HUDEP-2 (cell line): ENCODE data around the gene ZNF532.

ENCODE experiments used
- DNase-seq, 76 experiments: peaks; one replicate each; lab custom pipeline; 2025; ENCODE audit not compliant: unreplicated experiment in 76 of 76; lab: John Stamatoyannopoulos, UW

Gene ZNF532

DNA sequence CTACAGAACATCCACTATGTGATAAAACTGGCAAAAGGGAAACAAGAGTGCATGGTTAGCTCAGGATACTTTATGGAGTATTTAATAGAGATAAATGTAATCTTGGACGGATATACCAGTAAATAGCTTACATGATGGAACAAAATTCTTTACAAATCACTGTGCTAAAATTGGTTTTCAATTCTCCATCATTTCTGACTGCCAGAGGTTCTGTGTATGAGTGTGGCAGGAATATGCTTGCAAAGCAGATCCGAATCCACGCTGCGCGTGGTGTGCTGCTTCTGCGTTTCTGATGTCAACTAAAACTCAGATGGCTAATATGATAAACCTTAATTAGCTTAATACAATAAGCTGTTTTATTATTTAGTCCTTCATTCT lies 2.1 kb downstream of the ZNF532 start:
- DNase-seq = no peak

DNA sequence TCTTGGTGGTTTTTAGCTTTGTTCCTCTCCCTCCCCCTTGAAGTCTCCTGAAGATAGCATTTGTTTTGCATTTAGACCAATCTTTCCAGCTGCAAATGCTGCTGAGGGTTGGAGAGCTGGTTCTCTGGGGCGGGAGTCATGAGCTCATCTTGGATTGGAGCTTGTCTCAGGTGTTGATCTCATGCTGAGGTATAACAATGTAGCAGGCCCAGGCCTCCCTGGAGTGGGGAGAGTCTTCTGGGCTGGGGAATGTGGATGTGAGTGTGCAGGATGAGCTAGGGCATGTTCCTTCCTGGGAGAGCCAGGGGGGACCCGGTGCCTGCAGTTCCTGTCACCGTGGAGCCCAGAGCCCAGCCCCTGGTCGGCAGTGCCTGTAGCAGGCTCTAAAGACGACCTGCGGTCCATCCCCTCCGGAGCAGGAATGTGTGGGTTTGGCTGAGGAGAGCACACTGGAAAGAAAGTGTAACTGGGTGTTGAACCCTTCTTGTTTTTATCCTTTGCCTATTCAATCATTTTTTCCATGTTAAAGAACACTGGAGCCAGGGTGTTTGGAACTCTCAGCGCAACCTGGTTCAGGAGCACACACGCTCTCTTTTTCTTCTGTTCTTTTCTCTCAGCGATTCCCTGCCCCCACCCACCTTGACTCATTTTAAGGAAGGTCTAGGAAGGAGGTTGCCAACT lies 2.7 kb downstream of the ZNF532 start:
- no peak for DNase-seq

DNA sequence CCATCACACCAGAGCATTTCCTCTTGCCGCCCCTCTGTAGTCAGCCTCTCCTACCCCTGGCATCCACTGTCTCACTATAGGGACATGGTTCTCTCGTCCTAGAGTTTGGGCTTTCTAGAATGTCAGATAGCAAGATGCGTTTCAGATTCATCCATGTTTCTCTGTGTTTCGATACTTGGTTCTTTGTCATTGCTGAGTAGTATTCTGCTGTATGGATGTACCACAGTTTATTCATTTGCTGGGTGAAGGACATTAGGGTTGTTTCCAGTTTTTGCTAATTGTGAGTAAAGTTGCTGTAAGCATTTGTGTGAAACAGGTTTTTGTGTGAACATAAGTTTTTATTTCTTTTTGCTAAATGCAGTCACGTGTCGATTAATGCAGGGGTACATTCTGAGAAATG lies 3.8 kb downstream of the ZNF532 start:
- no peak for DNase-seq

DNA sequence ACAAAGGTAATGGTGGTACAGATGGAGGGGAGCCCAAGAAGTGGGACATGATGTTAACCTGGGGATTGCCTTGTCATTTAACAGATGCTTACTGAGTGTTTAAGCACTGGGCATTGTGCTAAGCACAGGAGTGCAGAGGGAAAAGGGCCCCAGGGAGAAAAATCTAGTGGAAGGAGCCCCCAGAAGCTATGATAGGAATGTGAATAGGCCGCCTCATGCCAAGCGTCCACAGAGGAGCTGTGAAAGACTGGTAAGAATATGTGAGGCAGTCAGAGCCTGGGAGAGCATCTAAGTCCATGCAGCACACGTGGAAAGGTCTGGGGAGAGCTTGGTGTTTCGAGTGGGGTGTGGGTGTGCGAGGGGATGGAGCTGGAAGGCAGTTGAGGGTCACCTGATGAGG lies 5.5 kb downstream of the ZNF532 start:
- DNase-seq = no peak

DNA sequence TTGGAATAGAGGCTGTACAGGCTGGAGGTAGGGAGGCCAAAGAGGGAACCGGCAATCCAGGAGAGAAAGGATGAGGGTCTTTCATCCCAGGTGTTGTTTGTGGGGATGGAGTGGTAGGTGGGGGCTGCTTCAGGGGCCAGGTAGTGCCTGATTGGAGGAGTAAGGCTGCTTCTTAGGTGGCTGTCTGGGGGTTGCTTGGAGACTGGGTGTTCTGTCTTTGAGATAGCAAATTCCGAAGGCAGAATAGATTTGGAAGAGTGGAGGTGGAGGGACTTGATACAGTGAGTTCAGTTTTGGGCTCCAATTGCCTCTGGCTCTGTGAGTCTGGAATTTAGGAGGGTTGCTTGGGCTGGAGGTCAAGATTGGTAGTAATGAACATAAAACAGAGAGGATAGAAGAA lies 5.9 kb downstream of the ZNF532 start:
- no peak for DNase-seq

DNA sequence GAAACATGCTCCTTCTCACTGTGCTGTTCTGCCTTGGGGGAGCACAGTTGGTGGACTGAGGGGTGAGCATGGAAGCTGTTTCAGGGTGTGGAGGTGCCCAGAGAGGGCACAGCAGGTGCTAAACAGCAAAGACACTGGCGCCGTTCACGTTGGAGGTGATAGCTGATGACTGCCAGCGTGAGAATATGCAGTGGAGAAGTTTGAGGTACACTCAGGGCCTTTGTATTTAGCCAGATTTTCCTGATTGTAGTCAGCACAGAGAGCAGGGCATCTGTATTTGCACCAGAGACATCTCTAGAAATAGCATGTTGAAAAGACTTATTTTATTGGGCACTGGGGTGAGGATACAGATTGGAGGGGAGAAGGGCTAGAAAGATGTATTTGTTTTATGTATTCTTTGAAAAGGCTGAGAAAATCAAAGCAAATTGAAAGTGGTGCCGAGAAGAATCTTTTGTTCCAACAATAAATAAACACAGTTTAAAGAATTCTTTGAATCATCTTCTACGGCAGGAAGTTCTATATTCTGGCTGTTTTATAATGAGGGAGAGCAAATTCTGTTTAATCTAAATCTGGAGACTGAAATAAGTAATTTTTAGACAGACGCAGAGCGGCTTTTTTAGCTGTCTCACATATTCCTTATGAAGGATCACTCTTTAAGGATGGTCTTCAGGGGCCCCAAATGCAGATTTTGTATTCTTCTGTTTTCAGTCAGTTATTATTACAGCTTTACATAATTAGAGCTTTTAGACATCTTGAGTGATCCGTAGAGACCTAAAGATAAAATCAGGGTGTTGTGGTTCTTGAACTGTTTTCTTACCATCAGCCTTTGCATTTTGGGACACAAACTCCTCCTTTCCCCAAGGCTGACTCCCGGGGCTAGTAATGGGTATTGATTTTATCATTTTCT lies 7.1 kb downstream of the ZNF532 start:
- DNase-seq = no peak

DNA sequence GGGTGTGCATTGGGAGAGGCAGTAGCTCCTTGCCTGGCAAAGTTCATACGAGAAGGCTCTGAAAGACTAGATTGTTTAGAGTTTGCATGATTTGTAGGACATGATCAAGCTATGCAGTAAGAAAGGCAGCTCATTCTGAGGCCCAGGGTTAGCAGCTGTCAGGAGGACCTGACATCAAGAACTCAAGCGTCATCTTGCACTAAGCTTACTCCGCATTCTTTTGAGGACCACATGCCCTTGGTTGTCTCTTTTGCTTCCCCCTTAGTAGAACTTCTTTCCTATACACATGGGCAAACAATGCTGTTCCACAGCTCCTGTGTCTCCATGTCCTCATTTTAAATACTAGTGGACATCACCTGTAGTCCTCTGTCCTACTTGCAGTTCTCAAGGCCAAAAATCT lies 14.0 kb downstream of the ZNF532 start:
- no peak for DNase-seq

DNA sequence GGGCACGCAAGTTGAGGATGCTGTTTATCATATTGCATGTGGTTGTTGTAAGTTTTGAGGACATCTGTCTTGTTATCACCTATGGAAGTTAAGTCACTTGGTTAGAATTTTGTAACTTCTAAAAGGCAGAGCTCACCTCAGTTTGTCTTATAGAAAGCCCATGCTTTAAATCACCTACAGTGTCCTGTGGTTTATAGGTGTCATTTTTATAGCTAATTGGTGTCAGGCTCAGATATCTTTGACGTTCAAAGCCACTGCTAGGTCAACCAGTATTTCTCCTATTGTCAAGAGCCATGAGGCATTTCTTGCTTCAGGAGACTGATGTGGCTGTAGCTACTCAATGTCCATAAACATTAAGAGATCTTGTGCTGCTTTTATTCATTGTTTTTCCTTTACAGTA lies 16.8 kb downstream of the ZNF532 start:
- no peak for DNase-seq

DNA sequence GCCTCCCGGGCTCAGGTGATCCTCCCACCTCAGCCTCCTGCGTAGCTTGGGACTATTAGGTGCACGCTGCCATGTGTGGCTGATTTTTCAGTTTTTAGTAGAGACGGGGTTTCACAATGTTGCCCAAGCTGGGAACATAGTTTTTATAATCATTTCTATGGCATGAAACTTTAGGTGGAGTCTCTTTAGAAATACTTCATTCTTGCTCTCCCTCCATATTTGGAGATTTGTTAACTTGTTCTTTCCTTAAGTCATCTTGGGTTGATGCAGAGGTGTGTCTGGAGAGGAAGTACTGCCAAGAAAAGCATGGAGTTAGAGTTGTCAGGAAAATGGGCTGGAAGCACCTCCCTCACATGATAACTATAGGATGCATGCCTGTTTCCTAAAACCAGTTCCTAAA lies 17.4 kb downstream of the ZNF532 start:
- no peak for DNase-seq

DNA sequence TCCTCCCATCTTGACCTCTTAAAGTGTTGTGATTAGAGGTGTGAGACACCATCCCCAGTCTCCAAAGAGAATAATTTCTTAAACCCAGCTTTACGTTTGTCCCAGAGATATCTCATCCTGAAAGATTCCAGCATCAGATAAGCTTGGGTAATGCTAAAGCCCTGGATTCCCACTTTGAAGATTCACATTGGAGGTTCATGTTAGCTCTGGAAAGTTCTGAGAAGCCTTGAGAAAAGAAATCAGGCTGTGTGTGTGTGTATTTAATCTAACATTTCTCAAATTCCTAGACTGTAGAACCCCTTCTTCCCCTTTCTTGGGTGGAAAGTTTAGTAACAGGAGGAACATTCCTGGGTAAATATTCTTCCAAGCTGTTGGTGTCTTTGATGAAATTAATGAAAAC lies 18.0 kb downstream of the ZNF532 start:
- no peak for DNase-seq

DNA sequence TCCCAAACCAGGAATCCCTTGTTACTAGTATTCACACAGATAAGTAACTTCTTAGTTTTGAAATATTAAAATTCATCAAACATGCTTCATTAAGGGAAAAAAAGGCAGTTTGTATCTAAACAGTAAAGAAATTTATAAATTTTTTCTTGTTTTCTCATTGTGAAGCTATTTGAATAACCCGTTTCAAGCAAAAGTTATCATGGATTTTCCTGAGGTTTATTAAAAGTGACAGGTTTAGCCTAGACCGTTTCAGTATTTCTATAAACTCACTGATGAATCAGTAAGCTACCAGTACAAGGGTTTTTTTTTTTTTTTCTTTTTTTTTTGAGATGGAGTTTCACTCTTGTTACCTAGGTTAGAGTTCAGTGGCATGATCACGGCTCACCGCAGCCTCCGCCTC lies 20.0 kb downstream of the ZNF532 start:
- DNase-seq = no peak

DNA sequence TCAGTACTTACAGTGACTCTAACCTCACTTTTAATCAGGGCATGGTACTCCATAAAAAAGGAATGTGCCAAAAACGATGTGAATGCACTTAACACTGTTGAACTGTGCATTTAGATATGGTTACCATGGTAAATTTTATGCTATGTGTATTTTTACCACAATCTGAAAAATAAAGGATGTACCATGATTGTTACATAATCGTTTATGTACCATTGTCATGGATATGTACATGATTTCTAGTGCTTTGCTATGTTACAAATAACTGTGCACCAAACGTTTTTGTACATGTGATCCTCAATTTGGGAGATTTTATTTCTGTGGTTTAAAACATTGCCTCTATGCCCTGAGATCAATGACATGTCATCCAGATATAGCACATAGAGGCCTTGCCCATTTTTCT lies 21.8 kb downstream of the ZNF532 start:
- DNase-seq = no peak

DNA sequence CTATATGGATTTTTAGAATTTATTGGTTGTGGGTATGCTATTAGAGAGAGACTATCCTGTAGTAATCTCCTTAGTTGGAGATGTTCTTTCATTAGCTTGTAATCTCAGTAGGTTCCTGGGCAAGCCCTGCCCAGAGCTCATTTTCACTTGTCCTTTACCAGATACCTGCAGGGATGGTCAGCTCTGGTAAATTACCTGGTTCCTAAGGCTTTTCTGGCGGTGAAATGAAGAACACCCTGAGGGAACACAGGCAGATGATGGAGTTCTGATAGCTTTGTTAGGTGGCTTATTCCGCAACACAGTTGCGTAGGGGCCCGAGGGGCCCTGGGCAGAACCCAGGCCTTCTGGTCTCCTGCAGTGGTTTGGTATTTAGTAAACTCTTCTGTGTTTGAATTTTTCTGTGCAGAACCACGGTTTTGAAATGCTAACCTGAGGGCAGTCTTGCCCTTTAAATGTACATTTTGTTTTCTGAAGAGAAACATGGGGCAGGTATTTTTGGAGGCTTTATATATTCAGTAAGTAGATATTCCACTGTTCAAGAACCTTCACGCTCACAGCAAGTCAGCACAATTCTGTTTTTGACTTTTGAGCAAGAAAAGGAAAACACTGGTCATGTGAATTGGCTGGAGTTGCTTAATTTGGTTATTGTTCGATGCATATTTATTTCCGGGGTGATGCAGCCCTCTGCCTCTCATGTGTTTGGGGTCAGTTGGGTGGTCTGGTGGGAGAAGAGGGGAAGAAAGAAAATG lies 22.4 kb downstream of the ZNF532 start:
- no peak for DNase-seq

DNA sequence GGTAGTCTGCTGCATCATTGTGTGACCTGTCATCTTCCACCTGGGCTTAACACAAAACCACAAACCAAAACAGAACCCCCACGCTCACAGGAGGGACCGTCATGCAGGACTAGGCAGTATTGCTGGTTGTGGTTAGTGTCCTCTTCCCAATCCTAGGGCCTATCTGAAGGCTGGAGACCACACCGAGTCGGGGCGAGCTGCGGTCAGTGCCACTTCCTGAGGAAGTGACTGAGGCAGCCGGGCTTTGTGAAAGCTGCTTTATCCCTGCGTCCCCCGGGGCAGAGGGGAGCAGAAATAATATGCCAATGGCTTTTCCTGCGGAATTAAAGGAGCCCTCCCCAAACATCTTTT lies 22.9 kb downstream of the ZNF532 start:
- DNase-seq = no peak

DNA sequence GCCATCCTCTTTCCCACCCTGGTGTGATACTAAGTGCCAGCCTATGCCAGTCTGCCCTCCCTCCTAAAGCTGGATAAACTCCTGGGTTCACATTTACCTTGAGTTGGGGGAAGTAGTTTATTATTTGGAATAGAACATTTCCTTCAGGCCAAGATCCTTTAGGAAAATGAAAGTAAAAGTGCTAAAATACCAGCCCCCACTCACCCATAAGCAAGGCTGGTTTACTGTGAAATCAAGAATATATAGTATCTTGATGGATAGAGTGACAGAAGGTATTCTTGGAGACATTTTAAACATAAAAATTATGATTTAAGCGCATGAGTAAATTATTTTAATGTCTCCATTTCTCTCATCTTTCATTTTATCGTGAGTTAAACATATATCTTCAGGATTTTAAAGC lies 27.1 kb downstream of the ZNF532 start:
- DNase-seq = no peak

DNA sequence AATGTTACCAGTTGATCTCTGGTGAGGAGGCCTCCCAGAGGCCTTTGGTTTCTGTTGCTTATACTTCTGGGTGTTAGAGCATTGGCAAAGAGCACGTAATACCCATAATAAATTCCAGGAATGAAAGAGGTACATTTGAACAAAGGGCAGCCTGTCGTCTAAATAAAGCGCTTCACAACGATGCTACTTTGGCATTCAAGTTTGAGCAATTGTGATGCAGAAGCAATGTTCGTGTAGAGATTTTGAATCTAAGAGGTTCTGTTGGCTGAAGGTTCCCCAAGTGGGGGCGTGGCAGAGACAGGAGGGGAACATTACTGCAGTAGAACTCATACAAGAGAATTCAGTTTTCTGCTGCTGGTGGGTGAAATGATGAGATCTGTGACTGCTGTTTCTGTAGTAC lies 27.8 kb downstream of the ZNF532 start:
- DNase-seq = no peak

DNA sequence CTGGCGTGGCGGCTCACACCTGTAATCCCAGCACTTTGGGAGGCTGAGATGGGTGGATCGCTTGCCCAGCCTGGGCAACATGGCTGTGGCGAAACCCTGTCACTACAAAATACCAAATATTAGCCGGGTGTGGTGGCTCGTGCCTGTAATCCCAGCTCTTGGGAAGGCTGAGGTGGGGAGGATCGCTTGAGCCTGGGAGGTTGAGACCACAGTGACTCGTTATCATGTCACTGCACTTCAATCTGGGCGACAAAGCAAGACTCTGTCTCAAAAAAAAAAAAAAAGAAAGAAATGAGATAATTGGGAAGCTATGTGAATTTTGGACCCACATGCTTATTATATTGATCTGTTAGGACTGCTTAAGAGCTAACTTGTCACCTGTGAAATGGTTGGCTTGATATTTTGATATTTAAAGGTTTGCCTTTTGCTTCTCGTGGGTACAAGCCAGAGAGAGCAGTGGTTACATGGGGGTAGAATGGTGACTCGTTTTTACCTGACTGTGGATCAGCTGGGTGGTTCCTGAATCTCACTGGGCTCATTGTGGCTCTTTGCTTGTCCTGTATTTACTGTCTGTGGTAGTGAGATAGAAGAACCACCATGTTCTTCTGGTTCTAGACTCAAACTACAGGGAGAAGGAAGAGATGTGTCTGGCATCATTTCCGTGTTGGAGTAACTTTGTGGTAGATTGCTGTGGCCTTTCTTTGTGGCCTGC lies 28.9 kb downstream of the ZNF532 start:
- no peak for DNase-seq

DNA sequence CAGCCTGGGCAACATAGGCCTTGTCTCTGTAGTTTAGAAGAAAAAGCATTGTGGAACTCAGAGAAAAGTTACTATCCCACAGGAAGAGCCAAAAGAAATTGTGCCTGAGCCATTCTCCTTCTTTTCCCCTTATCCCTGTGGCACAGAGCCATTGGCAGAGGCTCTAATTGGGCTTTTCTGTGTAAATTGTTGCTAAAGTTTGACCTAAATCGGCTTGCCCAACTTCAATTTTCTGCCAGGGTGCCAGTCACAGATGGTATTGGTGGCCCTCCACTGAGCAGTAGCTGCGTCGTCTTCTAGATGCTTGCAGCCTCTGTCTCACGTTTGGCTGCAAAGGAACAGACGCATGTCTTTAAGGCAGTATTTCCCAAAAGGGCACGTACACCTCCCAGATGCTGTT lies 30.3 kb downstream of the ZNF532 start:
- no peak for DNase-seq

DNA sequence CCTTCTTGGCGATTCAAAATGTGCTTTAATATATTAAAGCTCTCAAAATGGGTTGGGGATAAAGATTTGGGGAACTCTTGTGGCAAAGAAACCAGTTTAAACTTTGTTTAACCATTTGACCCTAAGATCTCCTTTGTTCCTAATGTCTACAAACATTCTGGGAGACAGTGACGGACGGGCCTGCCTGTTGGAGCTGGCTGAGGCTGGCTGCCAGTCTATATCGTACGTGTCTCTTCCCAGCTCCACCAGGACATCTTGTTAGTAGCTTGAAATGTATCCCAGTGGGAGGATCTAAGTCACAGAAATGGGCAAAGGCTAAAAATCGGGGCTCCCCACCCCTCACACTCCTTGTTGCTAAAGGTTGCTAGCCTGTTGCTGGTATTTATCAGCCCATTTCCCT lies 30.7 kb downstream of the ZNF532 start:
- DNase-seq = no peak

DNA sequence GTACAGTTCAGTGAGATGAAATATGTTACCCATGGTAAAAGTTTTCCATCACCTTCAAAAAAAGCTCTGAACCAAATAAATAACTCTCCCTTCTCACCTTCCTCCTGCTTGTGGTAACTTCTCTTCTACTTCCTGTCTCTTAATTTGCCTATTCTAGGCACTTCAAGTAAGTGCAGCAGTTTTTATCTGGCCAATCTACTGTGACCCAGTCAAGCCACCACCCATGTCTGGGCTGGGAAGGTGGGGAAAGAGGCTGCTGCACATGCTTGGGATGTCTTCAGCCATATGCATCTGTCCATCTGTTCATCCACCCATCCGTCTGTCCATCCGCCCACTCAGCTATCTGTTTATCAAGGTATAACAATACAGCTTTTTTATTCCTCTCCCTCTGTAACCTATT lies 31.6 kb downstream of the ZNF532 start:
- peak in 11 of 76 experiments; percentile 0 to 18 (median 3) for DNase-seq
